Liver (tissue), 9 donors: ENCODE results near the gene CELA1. TPM values are rescaled to one million over a fixed set of nuclear protein-coding genes. Genes with fewer than 3 reads are reported as not detected.
"Not testable (repeated sequence)": the region's sequence is repeated elsewhere in the genome, so short reads cannot be mapped to it uniquely, and the experiment has no call there.

Experiments used
- DNase-seq: peaks from one replicate; pipeline ENCODE4 v3.0.0-alpha.2; 2017; ENCODE audit warnings: low spot score
- H3K27ac ChIP-seq, 2 donors: one replicate each; pipeline ENCODE4 v1.7.0; 2013; ENCODE audit warnings: inconsistent platforms in 2 of 2, low read length in 2 of 2, control low read depth in 1 of 2, low read depth in 1 of 2, mild to moderate bottlenecking in 1 of 2
- H3K27me3 ChIP-seq, 4 donors: one replicate each; pipeline versions ENCODE4 v1.6.1 to v1.7.0; 2013; ENCODE audit warnings: low read length in 3 of 4, inconsistent platforms in 1 of 4, mild to moderate bottlenecking in 1 of 4, moderate library complexity in 1 of 4; ENCODE audit not compliant: control insufficient read depth in 4 of 4, insufficient read depth in 4 of 4
- H3K36me3 ChIP-seq, 4 donors: one replicate each; pipeline versions ENCODE4 v1.6.1 to v1.7.0; 2013; ENCODE audit warnings: low read length in 3 of 4, mild to moderate bottlenecking in 3 of 4, low read depth in 1 of 4, moderate library complexity in 1 of 4; ENCODE audit not compliant: control insufficient read depth in 4 of 4, insufficient read depth in 3 of 4
- H3K4me1 ChIP-seq, 4 donors: one replicate each; pipeline versions ENCODE4 v1.6.1 to v1.7.0; 2013; ENCODE audit warnings: low read length in 3 of 4, mild to moderate bottlenecking in 3 of 4, moderate library complexity in 1 of 4; ENCODE audit not compliant: control insufficient read depth in 4 of 4, insufficient read depth in 4 of 4
- H3K4me3 ChIP-seq, 3 donors: one replicate each; pipeline versions ENCODE4 v1.6.1 to v1.7.0; 2013; ENCODE audit warnings: low read length in 3 of 3, control low read depth in 1 of 3, low read depth in 1 of 3, mild to moderate bottlenecking in 1 of 3
- H3K9ac ChIP-seq, 2 donors: one replicate each; pipeline ENCODE4 v1.7.0; 2013; ENCODE audit warnings: low read length in 2 of 2, mild to moderate bottlenecking in 2 of 2, moderate library complexity in 2 of 2, control low read depth in 1 of 2, low read depth in 1 of 2
- H3K9me3 ChIP-seq, 4 donors: one replicate each; pipeline versions ENCODE4 v1.6.1 to v1.7.0; 2013; ENCODE audit warnings: low read length in 3 of 4; ENCODE audit not compliant: control insufficient read depth in 4 of 4
- ATF3 ChIP-seq: IDR thresholded peaks from 2 replicates; pipeline ENCODE4 v1.6.1; 2016; ENCODE audit warnings: antibody characterized with exemption
- CTCF ChIP-seq: fragments of 150-350 bp; IDR thresholded peaks from 2 replicates; pipeline ENCODE4 v1.5.1; 2017; ENCODE audit warnings: improper control_type of control experiment, low read depth, low read length; ENCODE audit not compliant: missing input control
- EGR1 ChIP-seq, 2 donors: IDR thresholded peaks; 2 replicates each; pipeline ENCODE4 v1.6.1; 2016 to 2018; ENCODE audit warnings: antibody characterized with exemption in 2 of 2, low read depth in 2 of 2
- FOXA2 ChIP-seq: IDR thresholded peaks from 2 replicates; pipeline ENCODE4 v1.6.1; 2016; ENCODE audit warnings: antibody characterized with exemption
- HNF4A ChIP-seq, 2 donors: conservative IDR thresholded peaks; 2 replicates each; pipeline ENCODE4 v1.6.1; 2016; ENCODE audit warnings: antibody characterized with exemption in 2 of 2, mild to moderate bottlenecking in 2 of 2
- HNF4G ChIP-seq: IDR thresholded peaks from 2 replicates; pipeline ENCODE4 v1.6.1; 2016; ENCODE audit warnings: antibody characterized with exemption
- JUND ChIP-seq, 2 donors: IDR thresholded peaks; 2 replicates each; pipeline ENCODE4 v1.6.1; 2016; ENCODE audit warnings: antibody characterized with exemption in 2 of 2
- MAX ChIP-seq: IDR thresholded peaks from 2 replicates; pipeline ENCODE4 v1.6.1; 2016; ENCODE audit warnings: antibody characterized with exemption
- NR2F2 ChIP-seq: IDR thresholded peaks from 2 replicates; pipeline ENCODE4 v1.6.1; 2016; ENCODE audit warnings: antibody characterized with exemption
- RAD21 ChIP-seq, 2 donors: IDR thresholded peaks; 2 replicates each; pipeline ENCODE4 v1.6.1; 2016; ENCODE audit warnings: antibody characterized with exemption in 2 of 2, mild to moderate bottlenecking in 2 of 2
- SP1 ChIP-seq: IDR thresholded peaks from 2 replicates; pipeline ENCODE4 v1.6.1; 2018; ENCODE audit warnings: antibody characterized with exemption, mild to moderate bottlenecking
- TAF1 ChIP-seq: conservative IDR thresholded peaks from 2 replicates; pipeline ENCODE4 v1.6.1; 2016; ENCODE audit warnings: antibody characterized with exemption, mild to moderate bottlenecking
- YY1 ChIP-seq: IDR thresholded peaks from 2 replicates; pipeline ENCODE4 v1.6.1; 2016; ENCODE audit warnings: antibody characterized with exemption, mild to moderate bottlenecking
- WGBS: extraction: QIAGEN DNeasy Blood & Tissue Kit; methylation state at CpG from one replicate; pipeline ENCODE4 v1.1.7; 2013; 5-methylcytosine and 5-hydroxymethylcytosine counted together
- polyA plus RNA-seq, 2 donors: library from polyadenylated mRNA; stranded (reverse) in 1 of 2; unstranded in 1 of 2; fragments of 200-250 nt in 1 of 2; fragments of >200 nt in 1 of 2; fragmentation: Nextera tagmentation in 1 of 2; extraction: Ambion mirVana in 1 of 2; gene quantifications; one replicate each; pipeline versions ENCODE4 v1.2.1 to v1.2.3, GENCODE V29; 2013 to 2015
- total RNA-seq, 2 donors: library from RNA; depleted of rRNA; stranded (reverse); fragments of >200 nt; gene quantifications; one replicate each; pipeline ENCODE4 v1.2.3, GENCODE V29; 2014
- donor health status: healthy.
- donor health status: healthy.
- donor health status: healthy.
- donor health status: healthy.
- donor health status: healthy.

The CELA1 gene
- total and polyA plus RNA-seq, 4 donors: not detected

- TF ChIP-seq YY1: no peak
- no peak for TF ChIP-seq TAF1
- TF ChIP-seq ATF3: no peak
- TF ChIP-seq MAX: no peak
- no peak for TF ChIP-seq JUND (IDR thresholded peaks at IDR 0.05)
- TF ChIP-seq EGR1 (IDR thresholded peaks at IDR 0.05; ENCODE audit: low read depth in 2 of 2): no peak
- TF ChIP-seq RAD21 (IDR thresholded peaks at IDR 0.05): no peak
- no peak for TF ChIP-seq NR2F2
- no peak for TF ChIP-seq CTCF
- no peak overlapping the region for H3K27ac ChIP-seq
- no peak overlapping the region for H3K9ac ChIP-seq
- H3K4me3 ChIP-seq: no peak overlapping the region
- no peaks in the 10 kb centered on the region for H3K36me3 ChIP-seq
- no peaks in the 10 kb centered on the region for H3K9me3 ChIP-seq
- 83% methylated on average over 6 of the region's 6 CpGs for WGBS
- DNase-seq: no peak
- no peaks in the 10 kb centered on the region for H3K4me1 ChIP-seq
- H3K27me3 ChIP-seq: no peaks in the 10 kb centered on the region
These were observed 38.6 kb downstream of the CELA1 start for GRCh38 chr12:51307655-51308593.

- 86% methylated on average over 5 of the region's 5 CpGs for WGBS
- no peaks in the 10 kb centered on the region for H3K4me1 ChIP-seq
- TF ChIP-seq SP1 (no peak), HNF4G (no peak), JUND (IDR thresholded peaks at IDR 0.05) (no peak), CTCF (no peak), TAF1 (no peak), RAD21 (IDR thresholded peaks at IDR 0.05) (no peak), HNF4A (conservative IDR thresholded peaks at IDR 0.05) (no peak), FOXA2 (no peak), YY1 (no peak), EGR1 (IDR thresholded peaks at IDR 0.05; ENCODE audit: low read depth in 2 of 2) (no peak)
- no peaks in the 10 kb centered on the region for H3K27me3 ChIP-seq
- H3K4me3 ChIP-seq: no peak overlapping the region
- H3K9me3 ChIP-seq: no peaks in the 10 kb centered on the region
- H3K36me3 ChIP-seq: no peaks in the 10 kb centered on the region
- no peak for DNase-seq
- no peak overlapping the region for H3K27ac ChIP-seq
- H3K9ac ChIP-seq: no peak overlapping the region
These were observed 40.0 kb downstream of the CELA1 start for GRCh38 chr12:51306507-51306906.

- H3K36me3 ChIP-seq, H3K27ac ChIP-seq, H3K9me3 ChIP-seq, H3K4me3 ChIP-seq, H3K27me3 ChIP-seq, DNase-seq, H3K4me1 ChIP-seq, H3K9ac ChIP-seq: not testable (repeated sequence)
- WGBS: 91% methylated on average over 10 of the region's 10 CpGs
These were observed 45.7 kb downstream of the CELA1 start for GRCh38 chr12:51300768-51301167.
